Heart right ventricle (tissue), 16 donors: ENCODE measurements around the gene CARS2. TPM values are rescaled to one million over a fixed set of nuclear protein-coding genes. Genes with fewer than 3 reads are reported as not detected.
A peak's percentile ranks its signal among the peaks of the same experiment; 100 is the strongest.

Source experiments
- ATAC-seq, 8 donors: fragments of 200-7000 bp; cut with Tn5 transposase; one replicate each; pipeline ENCODE4 v1.9.1; 2020; ENCODE audit warnings: mild to moderate bottlenecking in 8 of 8, moderate library complexity in 8 of 8, moderate number of reproducible peaks in 1 of 8
- DNase-seq, 2 donors: peaks; one replicate each; pipeline ENCODE4 v3.0.0-alpha.2; 2020
- H3K27ac ChIP-seq, 10 donors: fragments of 200-600 bp; sonication (generic) in 2 of 10; one replicate each; pipeline versions ENCODE4 v1.5.0 to v1.8.0; 2020 to 2022; ENCODE audit warnings: mild to moderate bottlenecking in 3 of 10
- H3K27me3 ChIP-seq, 7 donors: fragments of 200-600 bp; one replicate each; pipeline ENCODE4 v1.8.0; 2021 to 2022; ENCODE audit warnings: mild to moderate bottlenecking in 2 of 7
- H3K36me3 ChIP-seq, 9 donors: fragments of 200-600 bp; sonication (generic) in 1 of 9; one replicate each; pipeline versions ENCODE4 v1.5.0 to v1.8.0; 2020 to 2022; ENCODE audit warnings: mild to moderate bottlenecking in 2 of 9
- H3K4me1 ChIP-seq, 9 donors: fragments of 200-600 bp; sonication (generic) in 1 of 9; one replicate each; pipeline versions ENCODE4 v1.5.0 to v1.8.0; 2020 to 2022; ENCODE audit warnings: mild to moderate bottlenecking in 4 of 9
- H3K4me3 ChIP-seq, 10 donors: fragments of 200-600 bp; sonication (generic) in 2 of 10; one replicate each; pipeline versions ENCODE4 v1.5.0 to v1.8.0; 2020 to 2022; ENCODE audit warnings: mild to moderate bottlenecking in 7 of 10, moderate library complexity in 2 of 10
- H3K9me3 ChIP-seq, 11 donors: fragments of 200-600 bp in 10 of 11; sonication (generic) in 2 of 11; one replicate each; pipeline versions ENCODE4 v1.5.0 to v1.8.0; 2013 to 2022; ENCODE audit warnings: mild to moderate bottlenecking in 2 of 11, control low read depth in 1 of 11, moderate library complexity in 1 of 11
- CTCF ChIP-seq, 9 donors: fragments of 200-600 bp; sonication (generic) in 2 of 9; IDR thresholded peaks; one replicate each; pipeline versions ENCODE4 v1.5.0 to v1.8.0; 2021 to 2022; ENCODE audit warnings: antibody characterized with exemption in 9 of 9, mild to moderate bottlenecking in 5 of 9, moderate library complexity in 1 of 9
- WGBS, 2 donors: extraction: QIAGEN DNeasy Blood & Tissue Kit; methylation state at CpG; one replicate each; pipeline ENCODE4 v1.1.7; 2013; ENCODE audit warnings: inconsistent platforms in 1 of 2; 5-methylcytosine and 5-hydroxymethylcytosine counted together
- intact Hi-C, 10 donors: fragments of 100-400 bp; cut with DNase I; formaldehyde crosslinking; loops; one replicate each; pipeline versions ENCODE4 v1.11.1 to v1.14.2; 2022
- polyA plus RNA-seq, 2 donors: library from polyadenylated mRNA; stranded (reverse); fragments of 200-250 nt; gene quantifications; one replicate each; pipeline ENCODE4 v1.2.3, GENCODE V29; 2013
- total RNA-seq, 10 donors: library from RNA; stranded (reverse); fragmentation: NEBNext Ultra II Directional in 3 of 10; extraction: Animal tissue kit (Norgen Biotek cat#: 25700) in 3 of 10; gene quantifications; one replicate each; pipeline versions ENCODE4 v1.2.1 to v1.2.4, GENCODE V29; 2021 to 2023
- donor health status: Arrhythmogenic right ventricular cardiomyopathy.
- donor health status: ischemic (EF 13 %, LVEDD 7.1; RV severe dilation, severe dysfunction).
- donor health status: healthy with polysubstance abuse.
- donor health status: DM: no; HTN: yes; CAD: no.
- donor health status: DM: no; HTN: no; CAD: no.
- donor health status: ischemic (EF 25% LVEDD 6.9; RV normal size, moderate dysfunction).
- donor health status: ischemic (EF 25% LVEDD 5.7; RV mildly dilated, moderate dysfunction).
- donor health status: healthy.
- donor health status: DM: yes; HTN: yes; CAD: no.
- donor health status: Ischemic cardiomyopathy.
- donor health status: ischemic (EF 35%, LVEDD 5.7; RV mildly dilated, moderate dysfunction).
- donor health status: nonischemic (EF 11% LVEDD 7.7; RV severe dilation, severe dysfunction).
- donor health status: DM: yes; HTN: yes; CAD: no.
- donor health status: PGD.
- donor health status: ischemic (EF 29% LVEDD 5.4; RV normal size, mild dysfunction).
- donor health status: nonischemic (EF 23%, LVEDD 6.1; RV moderate dilation, normal function).

Gene CARS2
- total and polyA plus RNA-seq, 12 donors = 35.2 to 103 (median 44.0) TPM

DNA sequence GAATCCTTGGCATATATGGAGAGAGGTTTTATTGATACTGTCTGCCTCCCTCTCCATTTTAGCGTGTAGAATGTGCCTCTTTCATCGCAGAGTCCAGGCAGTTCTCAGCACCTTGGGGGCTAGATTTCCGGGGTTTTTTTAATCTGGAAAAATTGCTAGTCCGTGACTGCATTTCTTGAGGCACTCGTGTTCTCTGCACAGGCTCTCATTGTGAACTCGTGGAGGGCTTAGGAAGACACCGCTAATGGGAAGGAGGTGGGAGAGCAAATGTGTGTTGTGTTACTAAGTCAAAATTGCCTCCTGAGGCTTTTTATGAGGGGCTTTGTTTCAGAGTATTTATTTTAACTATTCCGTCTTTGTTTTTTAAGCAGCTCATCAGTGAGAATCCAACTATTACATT lies 17.7 kb upstream of the CARS2 start:
- H3K4me3 ChIP-seq = no peak overlapping the region
- peaks cover 0 to 14% (median 0%) of the 10 kb centered on the region in 9 donors for H3K4me1 ChIP-seq
- intact Hi-C loops = loop anchor here in 3 of 10 donors (10.0 kb wide), 1 partner anchor 91 kb away; no protein-coding TSS in a partner anchor
- TF ChIP-seq CTCF (IDR thresholded peaks at IDR 0.05) = no peak
- ATAC-seq (no peak), DNase-seq (no peak)
- H3K9me3 ChIP-seq = no peaks in the 10 kb centered on the region
- no peaks in the 10 kb centered on the region for H3K27me3 ChIP-seq
- H3K36me3 ChIP-seq = peaks cover 0 to 43% (median 7%) of the 10 kb centered on the region in 9 donors
- 74 to 82% methylated on average over 8 of the region's 8 CpGs for WGBS, 2 donors
- no peak overlapping the region for H3K27ac ChIP-seq

GRCh38 chr13:110722971-110723370 lies 17.1 kb upstream of the CARS2 start:
- Histone ChIP-seq H3K4me1 (peaks cover 0 to 17% (median under 1%) of the 10 kb centered on the region in 9 donors), H3K36me3 (peaks cover 0 to 43% (median 7%) of the 10 kb centered on the region in 9 donors), H3K9me3 (no peaks in the 10 kb centered on the region), H3K27ac (no peak overlapping the region), H3K27me3 (no peaks in the 10 kb centered on the region), H3K4me3 (no peak overlapping the region)
- WGBS, 2 donors = 57 to 60% methylated on average over 5 of the region's 5 CpGs
- DNase-seq = no peak
- ATAC-seq = no peak
- TF ChIP-seq CTCF (IDR thresholded peaks at IDR 0.05) = no peak
- intact Hi-C loops = loop anchor here in 3 of 10 donors (10.0 kb wide), 1 partner anchor 92 kb away; no protein-coding TSS in a partner anchor

DNA sequence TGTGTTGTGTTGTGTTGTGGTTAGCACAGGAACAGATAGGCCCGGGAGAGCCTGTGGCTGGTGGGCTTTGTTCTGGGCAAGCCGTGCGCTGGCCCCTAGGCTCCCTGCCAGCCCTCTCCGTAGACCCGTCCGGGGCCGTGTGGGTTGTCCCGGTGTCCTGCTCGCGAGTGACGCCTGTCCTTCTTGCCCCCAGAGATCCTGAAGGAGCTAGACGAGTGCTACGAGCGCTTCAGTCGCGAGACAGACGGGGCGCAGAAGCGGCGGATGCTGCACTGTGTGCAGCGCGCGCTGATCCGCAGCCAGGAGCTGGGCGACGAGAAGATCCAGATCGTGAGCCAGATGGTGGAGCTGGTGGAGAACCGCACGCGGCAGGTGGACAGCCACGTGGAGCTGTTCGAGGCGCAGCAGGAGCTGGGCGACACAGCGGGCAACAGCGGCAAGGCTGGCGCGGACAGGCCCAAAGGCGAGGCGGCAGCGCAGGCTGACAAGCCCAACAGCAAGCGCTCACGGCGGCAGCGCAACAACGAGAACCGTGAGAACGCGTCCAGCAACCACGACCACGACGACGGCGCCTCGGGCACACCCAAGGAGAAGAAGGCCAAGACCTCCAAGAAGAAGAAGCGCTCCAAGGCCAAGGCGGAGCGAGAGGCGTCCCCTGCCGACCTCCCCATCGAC lies 13.3 kb upstream of the CARS2 start:
- ATAC-seq = no peak
- WGBS, 2 donors = 97 to 98% methylated on average over 61 of the region's 61 CpGs
- peaks cover 0 to 22% (median 17%) of the 10 kb centered on the region in 9 donors for H3K4me1 ChIP-seq
- no peak overlapping the region for H3K27ac ChIP-seq
- peaks cover 0 to 43% (median 7%) of the 10 kb centered on the region in 9 donors for H3K36me3 ChIP-seq
- no peaks in the 10 kb centered on the region for H3K9me3 ChIP-seq
- H3K4me3 ChIP-seq = no peak overlapping the region
- TF ChIP-seq CTCF (IDR thresholded peaks at IDR 0.05) = no peak
- no peak for DNase-seq
- no peaks in the 10 kb centered on the region for H3K27me3 ChIP-seq
- intact Hi-C loops = loop anchor here in 6 of 10 donors (5.0 to 10.0 kb wide), 4 partner anchors 96 to 196 kb away; partner anchors contain the start of genes ANKRD10 (in 4 of the 6) and NAXD (in 1 of the 6)

- Histone ChIP-seq H3K4me3 (peak overlapping the region; percentile 52 to 96 (median 90)), H3K27ac (peak overlapping the region; percentile 17 to 100 (median 91)), H3K4me1 (peaks cover 4 to 29% (median 24%) of the 10 kb centered on the region in 9 donors), H3K27me3 (no peaks in the 10 kb centered on the region), H3K36me3 (peaks cover 0 to 22% (median 6%) of the 10 kb centered on the region in 9 donors), H3K9me3 (no peaks in the 10 kb centered on the region)
- ATAC-seq (no peak), DNase-seq (peak in 1 of 2 donors; percentile 37)
- WGBS, 2 donors = 0% methylated on average over 12 of the region's 12 CpGs
- intact Hi-C loops = loop anchor here in 6 of 10 donors (5.0 to 10.0 kb wide), 4 partner anchors 99 to 199 kb away; partner anchors contain the start of genes ANKRD10 (in 4 of the 6) and NAXD (in 1 of the 6)
- peak in 1 of 9 donors; percentile 3 for TF ChIP-seq CTCF (IDR thresholded peaks at IDR 0.05)
Observed at GRCh38 chr13:110716247-110716515, 10.3 kb upstream of the CARS2 start.
